Measurements from ENCODE around the gene LTB. TPM values are rescaled to one million over a fixed set of nuclear protein-coding genes. Genes with fewer than 3 reads are reported as not detected.

LTB gene
- total RNA-seq, 1 experiment from 2014 or later: not detected

DNA sequence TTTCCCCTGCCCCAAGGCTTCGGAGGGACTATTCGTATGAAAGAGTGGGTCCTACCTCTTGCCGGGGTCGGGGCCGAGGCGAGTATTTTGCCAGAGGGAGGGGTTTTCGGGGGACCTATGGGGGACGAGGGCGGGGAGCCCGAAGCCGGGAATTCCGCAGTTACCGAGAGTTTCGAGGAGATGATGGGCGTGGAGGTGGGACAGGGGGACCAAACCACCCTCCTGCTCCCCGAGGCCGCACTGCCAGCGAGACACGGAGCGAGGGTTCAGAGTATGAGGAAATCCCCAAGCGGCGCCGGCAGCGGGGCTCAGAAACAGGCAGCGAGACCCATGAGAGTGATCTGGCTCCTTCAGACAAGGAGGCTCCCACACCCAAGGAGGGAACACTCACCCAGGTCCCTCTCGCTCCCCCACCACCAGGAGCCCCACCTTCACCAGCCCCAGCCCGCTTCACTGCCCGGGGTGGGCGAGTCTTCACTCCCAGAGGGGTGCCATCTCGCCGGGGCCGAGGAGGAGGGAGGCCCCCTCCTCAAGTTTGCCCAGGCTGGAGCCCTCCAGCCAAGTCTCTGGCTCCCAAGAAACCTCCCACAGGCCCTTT is 49.6 kb upstream of the LTB start:
- peak overlapping the region in 2 of 3 experiments; percentile 68 to 81; a peak in 2 of 7 replicates for H3K27ac Mint-ChIP-seq

More for the DNA sequence above, 49.6 kb upstream of the LTB start:
- no peak overlapping the region for H2BK12ac ChIP-seq (ENCODE audit: insufficient read length, low read depth, low read length)
- Mint-ChIP-seq H3K4me3 (no peak overlapping the region), H3K4me1 (peaks cover 0 to 3% of the 10 kb centered on the region in 2 experiments; a peak in 1 of 4 replicates), H3K27me3 (ENCODE audit: low read depth) (no peaks in the 10 kb centered on the region; the same call in 1 of the 2 replicates), H3K9me3 (no peaks in the 10 kb centered on the region), H3K36me3 (ENCODE audit: insufficient read depth in 1 of 3, low read depth in 3 of 3) (peaks cover 80 to 100% (median 100%) of the 10 kb centered on the region in 3 experiments)
- H3K23ac ChIP-seq (ENCODE audit: insufficient read length, low read depth, low read length): no peak overlapping the region
- H4K20me1 ChIP-seq (ENCODE audit: control insufficient read depth, insufficient read depth, insufficient read length): peaks cover 2% of the 10 kb centered on the region
- TF ChIP-seq CTCF (conservative IDR thresholded peaks at IDR 0.05): no peak
- H3K79me2 ChIP-seq (ENCODE audit: insufficient read depth, low read length): no peaks in the 10 kb centered on the region
- H3K23me2 ChIP-seq (ENCODE audit: insufficient read length, low read depth, low read length, poor library complexity, severe bottlenecking): no peaks in the 10 kb centered on the region
- H2AFZ ChIP-seq (ENCODE audit: low read length): no peak overlapping the region
- H4K5ac ChIP-seq (ENCODE audit: insufficient read length, low read depth, low read length): no peak overlapping the region
- no peak overlapping the region for H3K9ac ChIP-seq (ENCODE audit: extremely low read depth, insufficient read length, low read length)
- no peak overlapping the region for H4K8ac ChIP-seq (replicated peaks; ENCODE audit: insufficient read length, low read depth, low read length)
- H2BK5ac ChIP-seq (ENCODE audit: insufficient read length, low read length): no peak overlapping the region
- no peak overlapping the region for H2AK5ac ChIP-seq (ENCODE audit: insufficient read length, low read length)
- H3K14ac ChIP-seq (ENCODE audit: insufficient read depth, low read length): no peak overlapping the region
- H3K27me3 ChIP-seq (ENCODE audit: insufficient read depth, low read length): no peaks in the 10 kb centered on the region
- H3K18ac ChIP-seq (ENCODE audit: insufficient read length, low read depth, low read length): no peak overlapping the region
- H2BK20ac ChIP-seq (ENCODE audit: low read depth, low read length, poor library complexity, severe bottlenecking): no peak overlapping the region
- no peaks in the 10 kb centered on the region for H3K4me1 ChIP-seq (ENCODE audit: insufficient read depth, low read length)
- no CpG with 5 or more reads among the region's 32 CpGs for WGBS (ENCODE audit: extremely low coverage, insufficient read length, low lambda C conversion rate)
- DNase-seq: no peak
- peaks cover 3% of the 10 kb centered on the region for H3K79me1 ChIP-seq (ENCODE audit: insufficient read depth, low read depth, low read length, poor library complexity, severe bottlenecking)
- no peak overlapping the region for H2BK15ac ChIP-seq (ENCODE audit: low read depth, low read length)
- no peak overlapping the region for H4K91ac ChIP-seq (ENCODE audit: insufficient read length, low read depth, low read length)
- H3K27ac ChIP-seq (ENCODE audit: insufficient read length, low read depth, low read length): no peak overlapping the region
- H2BK120ac ChIP-seq (ENCODE audit: low read depth, low read length, poor library complexity, severe bottlenecking): no peak overlapping the region
- no peak overlapping the region for H3T11ph ChIP-seq (ENCODE audit: low read length)
- no peak overlapping the region for H3K4ac ChIP-seq (ENCODE audit: low read depth, low read length)
- H3K56ac ChIP-seq (ENCODE audit: insufficient read length, low read depth, low read length): no peak overlapping the region
- H3K4me2 ChIP-seq (ENCODE audit: insufficient read depth, insufficient read length, low read length): no peak overlapping the region
- H3K9me3 ChIP-seq (ENCODE audit: control insufficient read depth, low read depth, low read length): no peaks in the 10 kb centered on the region
